Measurements from ENCODE around the gene CRABP1.

The CRABP1 gene

GRCh38 chr15:78343276-78344060, 3.3 kb downstream of the CRABP1 start:
- DNase-seq (ENCODE audit: low read depth in 2 of 2, low spot score in 1 of 2) = no peak

- DNase-seq (ENCODE audit: low read depth in 2 of 2, low spot score in 1 of 2) = no peak
Observed at GRCh38 chr15:78345396-78346125, 5.4 kb downstream of the CRABP1 start.

- no peak for DNase-seq (ENCODE audit: low read depth in 2 of 2, low spot score in 1 of 2)
Observed at GRCh38 chr15:78347586-78348543, 7.7 kb downstream of the CRABP1 start.

GRCh38 chr15:78350058-78350457, 9.9 kb downstream of the CRABP1 start:
- DNase-seq (ENCODE audit: low read depth in 2 of 2, low spot score in 1 of 2) = no peak

GRCh38 chr15:78351539-78351938, 11.4 kb downstream of the CRABP1 start:
- DNase-seq (ENCODE audit: low read depth in 2 of 2, low spot score in 1 of 2) = no peak

GRCh38 chr15:78353093-78353492, 12.9 kb downstream of the CRABP1 start:
- DNase-seq (ENCODE audit: low read depth in 2 of 2, low spot score in 1 of 2) = no peak

- DNase-seq (ENCODE audit: low read depth in 2 of 2, low spot score in 1 of 2) = no peak
Observed at GRCh38 chr15:78355177-78355576, 15.0 kb downstream of the CRABP1 start.

GRCh38 chr15:78358102-78358870, 18.1 kb downstream of the CRABP1 start:
- no peak for DNase-seq (ENCODE audit: low read depth in 2 of 2, low spot score in 1 of 2)

- DNase-seq (ENCODE audit: low read depth in 2 of 2, low spot score in 1 of 2) = no peak
Observed at GRCh38 chr15:78359041-78359808, 19.1 kb downstream of the CRABP1 start.

- DNase-seq (ENCODE audit: low read depth in 2 of 2, low spot score in 1 of 2) = no peak
Observed at GRCh38 chr15:78360367-78360801, 20.2 kb downstream of the CRABP1 start.

- no peak for DNase-seq (ENCODE audit: low read depth in 2 of 2, low spot score in 1 of 2)
Observed at GRCh38 chr15:78360958-78361718, 21.0 kb downstream of the CRABP1 start.

- no peak for DNase-seq (ENCODE audit: low read depth in 2 of 2, low spot score in 1 of 2)
Observed at GRCh38 chr15:78361771-78362506, 21.8 kb downstream of the CRABP1 start.

GRCh38 chr15:78362716-78363380, 22.7 kb downstream of the CRABP1 start:
- DNase-seq (ENCODE audit: low read depth in 2 of 2, low spot score in 1 of 2) = no peak

GRCh38 chr15:78363381-78363734, 23.2 kb downstream of the CRABP1 start:
- no peak for DNase-seq (ENCODE audit: low read depth in 2 of 2, low spot score in 1 of 2)

GRCh38 chr15:78364233-78364632, 24.1 kb downstream of the CRABP1 start:
- no peak for DNase-seq (ENCODE audit: low read depth in 2 of 2, low spot score in 1 of 2)

GRCh38 chr15:78365917-78366316, 25.8 kb downstream of the CRABP1 start:
- no peak for DNase-seq (ENCODE audit: low read depth in 2 of 2, low spot score in 1 of 2)

GRCh38 chr15:78366342-78366741, 26.2 kb downstream of the CRABP1 start:
- DNase-seq (ENCODE audit: low read depth in 2 of 2, low spot score in 1 of 2) = no peak

- no peak for DNase-seq (ENCODE audit: low read depth in 2 of 2, low spot score in 1 of 2)
Observed at GRCh38 chr15:78368651-78369050, 28.5 kb downstream of the CRABP1 start.
